GM12874 (cell line): ENCODE measurements around the gene MAP3K15.

ENCODE experiments used
- CTCF ChIP-seq: IDR thresholded peaks from 2 replicates; pipeline ENCODE4 v1.5.1; 2011; ENCODE audit warnings: low read depth, mild to moderate bottlenecking, control low read depth, low read length, moderate library complexity; ENCODE audit not compliant: insufficient read depth

Gene MAP3K15, protein sequence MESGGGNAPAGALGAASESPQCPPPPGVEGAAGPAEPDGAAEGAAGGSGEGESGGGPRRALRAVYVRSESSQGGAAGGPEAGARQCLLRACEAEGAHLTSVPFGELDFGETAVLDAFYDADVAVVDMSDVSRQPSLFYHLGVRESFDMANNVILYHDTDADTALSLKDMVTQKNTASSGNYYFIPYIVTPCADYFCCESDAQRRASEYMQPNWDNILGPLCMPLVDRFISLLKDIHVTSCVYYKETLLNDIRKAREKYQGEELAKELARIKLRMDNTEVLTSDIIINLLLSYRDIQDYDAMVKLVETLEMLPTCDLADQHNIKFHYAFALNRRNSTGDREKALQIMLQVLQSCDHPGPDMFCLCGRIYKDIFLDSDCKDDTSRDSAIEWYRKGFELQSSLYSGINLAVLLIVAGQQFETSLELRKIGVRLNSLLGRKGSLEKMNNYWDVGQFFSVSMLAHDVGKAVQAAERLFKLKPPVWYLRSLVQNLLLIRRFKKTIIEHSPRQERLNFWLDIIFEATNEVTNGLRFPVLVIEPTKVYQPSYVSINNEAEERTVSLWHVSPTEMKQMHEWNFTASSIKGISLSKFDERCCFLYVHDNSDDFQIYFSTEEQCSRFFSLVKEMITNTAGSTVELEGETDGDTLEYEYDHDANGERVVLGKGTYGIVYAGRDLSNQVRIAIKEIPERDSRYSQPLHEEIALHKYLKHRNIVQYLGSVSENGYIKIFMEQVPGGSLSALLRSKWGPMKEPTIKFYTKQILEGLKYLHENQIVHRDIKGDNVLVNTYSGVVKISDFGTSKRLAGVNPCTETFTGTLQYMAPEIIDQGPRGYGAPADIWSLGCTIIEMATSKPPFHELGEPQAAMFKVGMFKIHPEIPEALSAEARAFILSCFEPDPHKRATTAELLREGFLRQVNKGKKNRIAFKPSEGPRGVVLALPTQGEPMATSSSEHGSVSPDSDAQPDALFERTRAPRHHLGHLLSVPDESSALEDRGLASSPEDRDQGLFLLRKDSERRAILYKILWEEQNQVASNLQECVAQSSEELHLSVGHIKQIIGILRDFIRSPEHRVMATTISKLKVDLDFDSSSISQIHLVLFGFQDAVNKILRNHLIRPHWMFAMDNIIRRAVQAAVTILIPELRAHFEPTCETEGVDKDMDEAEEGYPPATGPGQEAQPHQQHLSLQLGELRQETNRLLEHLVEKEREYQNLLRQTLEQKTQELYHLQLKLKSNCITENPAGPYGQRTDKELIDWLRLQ (N-terminal part only)

GRCh38 chrX:19514791-19515614 lies at the start of gene MAP3K15:
Gene MAP3K15 (minus strand): TSS chrX:19515508. CDS start chrX:19515261, 247 bp downstream.
- TF ChIP-seq CTCF, result no peak

- no peak for TF ChIP-seq CTCF
These were observed 49.3 kb upstream of the MAP3K15 start for GRCh38 chrX:19564606-19565005.

- no peak for TF ChIP-seq CTCF
These were observed 48.4 kb upstream of the MAP3K15 start for GRCh38 chrX:19563746-19564145.

- no peak for TF ChIP-seq CTCF
These were observed 48.0 kb upstream of the MAP3K15 start for GRCh38 chrX:19563327-19563726.

GRCh38 chrX:19560611-19561010 lies 45.3 kb upstream of the MAP3K15 start:
- TF ChIP-seq CTCF, result no peak

GRCh38 chrX:19557822-19558221 lies 42.5 kb upstream of the MAP3K15 start:
- no peak for TF ChIP-seq CTCF
